Psoas muscle (tissue), 8 donors: Measurements from ENCODE around the gene ACTRT1. TPM values are rescaled to one million over a fixed set of nuclear protein-coding genes. Genes with fewer than 3 reads are reported as not detected.

Experiments used
- ATAC-seq, 4 donors: fragments of 200-7000 bp; cut with Tn5 transposase; one replicate each; pipeline ENCODE4 v1.9.1; 2020; ENCODE audit warnings: moderate library complexity in 3 of 4, mild to moderate bottlenecking in 2 of 4
- DNase-seq, 2 donors: peaks; one replicate each; pipeline ENCODE4 v3.0.0-alpha.2; 2020
- H3K27ac ChIP-seq: fragments of 200-600 bp; one replicate; pipeline ENCODE4 v1.8.0; 2022
- H3K27me3 ChIP-seq, 3 donors: fragments of 200-600 bp in 1 of 3; one replicate each; pipeline versions ENCODE4 v1.6.1 to v1.8.0; 2013 to 2022; ENCODE audit warnings: low read length in 2 of 3, mild to moderate bottlenecking in 2 of 3, moderate library complexity in 1 of 3; ENCODE audit not compliant: insufficient read depth in 3 of 3
- H3K36me3 ChIP-seq, 2 donors: fragments of 200-600 bp in 1 of 2; one replicate each; pipeline versions ENCODE4 v1.6.1 to v1.8.0; 2013 to 2022; ENCODE audit warnings: low read depth in 1 of 2, mild to moderate bottlenecking in 1 of 2, moderate library complexity in 1 of 2; ENCODE audit not compliant: insufficient read depth in 1 of 2
- H3K4me1 ChIP-seq: fragments of 200-600 bp; one replicate; pipeline ENCODE4 v1.8.0; 2022
- H3K4me3 ChIP-seq: fragments of 200-600 bp; one replicate; pipeline ENCODE4 v1.8.0; 2022; ENCODE audit warnings: mild to moderate bottlenecking
- H3K9me3 ChIP-seq: fragments of 200-600 bp; one replicate; pipeline ENCODE4 v1.8.0; 2022
- WGBS, 3 donors: extraction: QIAGEN DNeasy Blood & Tissue Kit; methylation state at CpG; one replicate each; pipeline versions ENCODE4 v1.1.6 to v1.1.7; 2013; 5-methylcytosine and 5-hydroxymethylcytosine counted together
- intact Hi-C, 2 donors: fragments of 100-400 bp; cut with DNase I; formaldehyde crosslinking; loops; one replicate each; pipeline versions ENCODE4 v1.11.0 to v1.14.2; 2022
- polyA plus RNA-seq, 3 donors: library from polyadenylated mRNA; stranded (reverse); fragments of 200-250 nt; gene quantifications; one replicate each; pipeline ENCODE4 v1.2.3, GENCODE V29; 2013
- total RNA-seq, 4 donors: library from RNA; stranded (reverse); fragmentation: NEBNext Ultra II Directional in 2 of 4; extraction: Animal tissue kit (Norgen Biotek cat#: 25700) in 2 of 4; gene quantifications; one replicate each; pipeline versions ENCODE4 v1.2.1 to v1.2.4, GENCODE V29; 2021 to 2023
- TF ChIP-seq, protein P1 (sequence below): fragments of 200-600 bp; IDR thresholded peaks from one replicate; pipeline ENCODE4 v1.8.0; 2022; ENCODE audit warnings: antibody characterized with exemption
- donor health status: healthy with polysubstance abuse.
- donor health status: DM: no; HTN: no; CAD: no; lungs with moderate emphysema.
- donor health status: Bipolar disorder and iron deficiency.
- donor health status: healthy.
- donor health status: DM: yes; HTN: yes; CAD: no.
- donor health status: DM: no; HTN: no; CAD: no.
- donor health status: DM: no; HTN: no; CAD: no.
- donor health status: DM: yes; HTN: yes; CAD: no.

ACTRT1 gene
- total and polyA plus RNA-seq, 7 donors: not detected

DNA sequence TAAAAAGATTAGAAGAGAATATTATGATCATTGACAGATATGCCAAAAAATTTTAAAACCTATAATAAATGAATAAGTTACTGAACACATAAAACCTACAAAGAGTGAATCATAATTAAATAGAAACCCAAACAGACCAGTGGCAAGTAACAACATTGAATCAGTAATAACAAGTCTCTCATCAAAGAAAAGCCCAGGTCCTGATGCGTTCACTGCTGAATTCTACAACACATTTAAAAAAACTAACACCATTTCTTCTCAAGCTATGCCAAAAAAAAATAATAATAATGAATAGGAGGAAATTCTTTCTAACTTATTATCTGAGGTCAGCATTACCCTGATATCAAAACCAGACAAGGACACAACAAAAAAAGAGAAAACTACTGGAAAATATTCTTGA is 30.6 kb downstream of the ACTRT1 start:
- 72 to 76% (median 74%) methylated on average over 1 of the region's 1 CpG for WGBS, 3 donors
- Histone ChIP-seq H3K36me3 (no peaks in the 10 kb centered on the region), H3K4me1 (no peaks in the 10 kb centered on the region), H3K9me3 (no peaks in the 10 kb centered on the region), H3K27ac (no peak overlapping the region), H3K27me3 (no peaks in the 10 kb centered on the region), H3K4me3 (no peak overlapping the region)
- intact Hi-C loops: no loop called here
- ATAC-seq: no peak
- no peak for DNase-seq
- TF ChIP-seq, protein P1, sequence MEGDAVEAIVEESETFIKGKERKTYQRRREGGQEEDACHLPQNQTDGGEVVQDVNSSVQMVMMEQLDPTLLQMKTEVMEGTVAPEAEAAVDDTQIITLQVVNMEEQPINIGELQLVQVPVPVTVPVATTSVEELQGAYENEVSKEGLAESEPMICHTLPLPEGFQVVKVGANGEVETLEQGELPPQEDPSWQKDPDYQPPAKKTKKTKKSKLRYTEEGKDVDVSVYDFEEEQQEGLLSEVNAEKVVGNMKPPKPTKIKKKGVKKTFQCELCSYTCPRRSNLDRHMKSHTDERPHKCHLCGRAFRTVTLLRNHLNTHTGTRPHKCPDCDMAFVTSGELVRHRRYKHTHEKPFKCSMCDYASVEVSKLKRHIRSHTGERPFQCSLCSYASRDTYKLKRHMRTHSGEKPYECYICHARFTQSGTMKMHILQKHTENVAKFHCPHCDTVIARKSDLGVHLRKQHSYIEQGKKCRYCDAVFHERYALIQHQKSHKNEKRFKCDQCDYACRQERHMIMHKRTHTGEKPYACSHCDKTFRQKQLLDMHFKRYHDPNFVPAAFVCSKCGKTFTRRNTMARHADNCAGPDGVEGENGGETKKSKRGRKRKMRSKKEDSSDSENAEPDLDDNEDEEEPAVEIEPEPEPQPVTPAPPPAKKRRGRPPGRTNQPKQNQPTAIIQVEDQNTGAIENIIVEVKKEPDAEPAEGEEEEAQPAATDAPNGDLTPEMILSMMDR: no peak

- DNase-seq (no peak), ATAC-seq (no peak)
- Histone ChIP-seq H3K27ac (no peak overlapping the region), H3K4me3 (no peak overlapping the region), H3K36me3 (no peaks in the 10 kb centered on the region), H3K27me3 (no peaks in the 10 kb centered on the region), H3K9me3 (no peaks in the 10 kb centered on the region), H3K4me1 (no peaks in the 10 kb centered on the region)
- TF ChIP-seq, protein P1: no peak
- WGBS, 3 donors: 3 to 10% (median 9%) methylated on average over 2 of the region's 2 CpGs
- intact Hi-C loops: no loop called here
Measured at GRCh38 chrX:128020701-128021100, 31.5 kb downstream of the ACTRT1 start.

- intact Hi-C loops: no loop called here
- Histone ChIP-seq H3K27ac (no peak overlapping the region), H3K36me3 (no peaks in the 10 kb centered on the region), H3K4me3 (no peak overlapping the region), H3K9me3 (no peaks in the 10 kb centered on the region), H3K27me3 (no peaks in the 10 kb centered on the region), H3K4me1 (no peaks in the 10 kb centered on the region)
- ATAC-seq (no peak), DNase-seq (no peak)
- TF ChIP-seq, protein P1: no peak
- WGBS, 3 donors: 54 to 74% (median 70%) methylated on average over 2 of the region's 2 CpGs
Measured at GRCh38 chrX:128019218-128019617, 33.0 kb downstream of the ACTRT1 start.

DNA sequence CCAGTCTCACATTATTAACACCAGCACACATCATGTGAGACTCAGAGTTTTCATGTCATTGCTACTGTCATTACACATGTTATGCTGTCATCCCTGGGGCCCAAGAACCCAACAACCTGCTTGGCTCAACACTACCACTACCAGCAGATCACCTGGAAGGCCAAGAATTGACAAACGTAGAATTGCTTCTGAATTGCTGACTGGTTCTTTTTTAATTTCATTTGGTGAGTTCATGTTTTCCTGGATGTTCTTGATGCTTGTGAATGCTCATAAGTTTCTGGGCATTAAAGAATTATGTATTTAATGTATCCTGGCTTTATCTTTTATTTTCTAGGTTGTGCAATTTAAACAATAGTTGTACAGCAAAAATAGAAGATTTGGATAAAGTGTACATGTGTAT is 40.2 kb downstream of the ACTRT1 start:
- WGBS, 3 donors: 59 to 75% (median 70%) methylated on average over 1 of the region's 1 CpG
- Histone ChIP-seq H3K27ac (no peak overlapping the region), H3K27me3 (no peaks in the 10 kb centered on the region), H3K4me1 (no peaks in the 10 kb centered on the region), H3K36me3 (no peaks in the 10 kb centered on the region), H3K4me3 (no peak overlapping the region), H3K9me3 (no peaks in the 10 kb centered on the region)
- intact Hi-C loops: no loop called here
- no peak for DNase-seq
- TF ChIP-seq, protein P1: no peak
- no peak for ATAC-seq

DNA sequence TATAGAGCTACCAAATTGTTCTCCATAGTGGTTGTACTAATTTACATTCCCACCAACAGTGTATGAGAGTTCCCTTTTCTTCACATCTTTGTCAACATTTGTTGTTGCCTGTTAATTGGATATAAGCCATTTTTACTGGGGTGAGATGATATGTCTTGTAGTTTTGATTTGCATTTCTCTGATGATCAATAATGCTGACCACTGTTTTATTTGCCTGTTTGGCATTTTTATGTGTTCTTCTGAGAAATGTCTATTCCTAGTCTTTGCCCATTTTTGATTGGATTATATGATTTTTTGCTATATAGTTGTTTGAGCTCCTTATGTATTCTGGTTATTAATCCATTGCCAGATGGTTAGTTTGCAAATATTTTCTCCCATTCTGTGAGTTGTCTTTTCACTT is 44.3 kb downstream of the ACTRT1 start:
- no peak for DNase-seq
- H3K27ac ChIP-seq: no peak overlapping the region
- intact Hi-C loops: no loop called here

More for the DNA sequence above, 44.3 kb downstream of the ACTRT1 start:
- TF ChIP-seq, protein P1: no peak
- Histone ChIP-seq H3K4me3 (no peak overlapping the region), H3K4me1 (no peaks in the 10 kb centered on the region), H3K9me3 (no peaks in the 10 kb centered on the region), H3K27me3 (no peaks in the 10 kb centered on the region), H3K36me3 (no peaks in the 10 kb centered on the region)
- no peak for ATAC-seq
